HepG2 (cell line): ENCODE measurements around the gene SBNO2. TPM values are rescaled to one million over a fixed set of nuclear protein-coding genes. Genes with fewer than 3 reads are reported as not detected.

Source experiments
- BORCS8-MEF2B ChIP-seq: sonication (generic); formaldehyde crosslinking; IDR thresholded peaks from 2 replicates; pipeline ENCODE4 v1.8.0; 2022; ENCODE audit warnings: mild to moderate bottlenecking, missing genetic modification reagents
- CBX1 ChIP-seq: IDR thresholded peaks from one replicate; pipeline ENCODE4 v1.6.1; 2016; ENCODE audit warnings: antibody characterized with exemption, low read depth
- CENPT ChIP-seq: sonication (generic); formaldehyde crosslinking; IDR thresholded peaks from 2 replicates; pipeline ENCODE4 v1.8.0; 2022; ENCODE audit warnings: low read depth, mild to moderate bottlenecking, moderate library complexity, missing genetic modification reagents
- CENPX ChIP-seq: sonication (generic); formaldehyde crosslinking; IDR thresholded peaks from 2 replicates; pipeline ENCODE4 v1.9.0; 2021; ENCODE audit warnings: mild to moderate bottlenecking, missing genetic modification reagents, moderate library complexity
- DR1 ChIP-seq: sonication (generic); formaldehyde crosslinking; IDR thresholded peaks from 2 replicates; pipeline ENCODE4 v1.8.0; 2021; ENCODE audit warnings: mild to moderate bottlenecking, missing genetic modification reagents, inconsistent platforms
- ELF1 ChIP-seq: sonication (generic); formaldehyde crosslinking; IDR thresholded peaks from 2 replicates; pipeline ENCODE4 v1.4.0; 2020; ENCODE audit warnings: missing genetic modification reagents
- ERF ChIP-seq: IDR thresholded peaks from 2 replicates; pipeline ENCODE4 v1.6.1; 2018; ENCODE audit warnings: missing biosample characterization, missing genetic modification reagents
- ETV5 ChIP-seq: IDR thresholded peaks from 2 replicates; pipeline ENCODE4 v1.6.1; 2018; ENCODE audit warnings: missing biosample characterization, missing genetic modification reagents, inconsistent platforms, borderline replicate concordance
- FOXK1 ChIP-seq: sonication (generic); formaldehyde crosslinking; IDR thresholded peaks from 2 replicates; pipeline ENCODE4 v1.4.0; 2020; ENCODE audit warnings: low read depth, missing genetic modification reagents, borderline replicate concordance
- HDAC2 ChIP-seq: sonication (generic); formaldehyde crosslinking; IDR thresholded peaks from 2 replicates; pipeline ENCODE4 v1.4.0; 2020; ENCODE audit warnings: missing genetic modification reagents
- KDM6A ChIP-seq: IDR thresholded peaks from 2 replicates; pipeline ENCODE4 v1.6.1; 2016; ENCODE audit warnings: low read depth
- KLF16 ChIP-seq, 2 experiments: sonication (generic) in 1 of 2; formaldehyde crosslinking in 1 of 2; IDR thresholded peaks; 2 replicates each; pipeline versions ENCODE4 v1.6.1 to v1.8.0; 2016 to 2023; ENCODE audit warnings: missing genetic modification reagents in 2 of 2, missing compliant biosample characterization in 1 of 2
- MAF1 ChIP-seq: sonication (generic); formaldehyde crosslinking; IDR thresholded peaks from 2 replicates; pipeline ENCODE4 v1.5.0; 2020; ENCODE audit warnings: missing genetic modification reagents, borderline replicate concordance
- PAWR ChIP-seq: sonication (generic); formaldehyde crosslinking; IDR thresholded peaks from 2 replicates; pipeline ENCODE4 v1.4.0; 2020; ENCODE audit warnings: missing genetic modification reagents, mild to moderate bottlenecking, borderline replicate concordance
- PRMT3 ChIP-seq: sonication (generic); formaldehyde crosslinking; IDR thresholded peaks from 2 replicates; pipeline ENCODE4 v1.8.1; 2022; ENCODE audit warnings: low read depth, mild to moderate bottlenecking, moderate library complexity, missing genetic modification reagents, borderline replicate concordance
- RBM22 ChIP-seq: fragments of 200-400 bp; formaldehyde crosslinking; optimal IDR thresholded peaks from 2 replicates; pipeline ENCODE3; 2017; ENCODE audit warnings: mild to moderate bottlenecking, low read length, moderate library complexity
- REXO4 ChIP-seq: sonication (generic); formaldehyde crosslinking; IDR thresholded peaks from 2 replicates; pipeline ENCODE4 v1.8.0; 2022; ENCODE audit warnings: missing genetic modification reagents, mild to moderate bottlenecking, borderline replicate concordance
- SMARCE1 ChIP-seq: fragments of 450-650 bp; IDR thresholded peaks from 2 replicates; pipeline ENCODE4 v1.6.1; 2017; ENCODE audit warnings: borderline replicate concordance
- SOX6 ChIP-seq, 2 experiments: fragments of 450-650 bp in 1 of 2; sonication (generic) in 1 of 2; formaldehyde crosslinking in 1 of 2; IDR thresholded peaks; 2 replicates each; pipeline versions ENCODE4 v1.4.0 to v1.6.1; 2017 to 2020; ENCODE audit warnings: antibody characterized with exemption in 1 of 2, mild to moderate bottlenecking in 1 of 2, missing genetic modification reagents in 1 of 2
- ZNF136 ChIP-seq: sonication (generic); formaldehyde crosslinking; IDR thresholded peaks from 2 replicates; pipeline ENCODE4 v1.8.1; 2022; ENCODE audit warnings: low read depth, mild to moderate bottlenecking, moderate library complexity, missing genetic modification reagents
- ZNF225 ChIP-seq: sonication (generic); formaldehyde crosslinking; IDR thresholded peaks from 2 replicates; pipeline ENCODE4 v1.4.0; 2020; ENCODE audit warnings: mild to moderate bottlenecking, missing genetic modification reagents
- ZNF263 ChIP-seq: sonication (generic); formaldehyde crosslinking; IDR thresholded peaks from 2 replicates; pipeline ENCODE4 v1.4.0; 2020; ENCODE audit warnings: missing genetic modification reagents
- ZNF552 ChIP-seq: sonication (generic); formaldehyde crosslinking; IDR thresholded peaks from 2 replicates; pipeline ENCODE4 v1.9.0; 2022; ENCODE audit warnings: missing genetic modification reagents, mild to moderate bottlenecking, borderline replicate concordance
- ZNF569 ChIP-seq: sonication (generic); formaldehyde crosslinking; IDR thresholded peaks from 2 replicates; pipeline ENCODE4 v1.5.0; 2020; ENCODE audit warnings: mild to moderate bottlenecking, missing genetic modification reagents, moderate library complexity, borderline replicate concordance
- ZNF570 ChIP-seq: sonication (generic); formaldehyde crosslinking; IDR thresholded peaks from 2 replicates; pipeline ENCODE4 v1.4.0; 2020; ENCODE audit warnings: mild to moderate bottlenecking, missing genetic modification reagents, borderline replicate concordance
- ZNF720 ChIP-seq: sonication (generic); formaldehyde crosslinking; IDR thresholded peaks from 2 replicates; pipeline ENCODE4 v1.4.0; 2020; ENCODE audit warnings: missing genetic modification reagents
- ZNF749 ChIP-seq: sonication (generic); formaldehyde crosslinking; IDR thresholded peaks from 2 replicates; pipeline ENCODE4 v1.8.0; 2022; ENCODE audit warnings: mild to moderate bottlenecking, missing genetic modification reagents, moderate library complexity, borderline replicate concordance
- polyA plus RNA-seq, 8 experiments: library from polyadenylated mRNA; depleted of rRNA in 3 of 8; stranded (reverse) in 7 of 8; unstranded in 1 of 8; fragments of >200 nt; fragmentation: Illumina TruSeq in 4 of 8; extraction: Trizol in 4 of 8; gene quantifications; 2 replicates each; pipeline versions ENCODE4 v1.2.1 to v1.2.3, GENCODE V29; 2011 to 2016; ENCODE audit warnings: low read depth in 4 of 8, missing spikeins in 1 of 8, mixed read lengths in 1 of 8; ENCODE audit not compliant: insufficient read depth in 1 of 8
- total RNA-seq, 5 experiments: library from RNA; depleted of rRNA; stranded (reverse); fragments of >200 nt; fragmentation: Illumina TruSeq; extraction: Trizol; gene quantifications; 2 replicates each; pipeline ENCODE4 v1.2.3, GENCODE V29; 2016; ENCODE audit warnings: low read depth in 1 of 5
- TF ChIP-seq, protein P1 (sequence below): sonication (generic); formaldehyde crosslinking; IDR thresholded peaks from 2 replicates; pipeline ENCODE4 v1.4.0; 2020; ENCODE audit warnings: missing genetic modification reagents, borderline replicate concordance
- TF ChIP-seq, protein P2 (sequence below): fragments of 450-650 bp; IDR thresholded peaks from 2 replicates; pipeline ENCODE4 v1.6.1; 2016

The SBNO2 gene
- total and polyA plus RNA-seq, 2 of the 13 experiments (the other 11 are each of a cell fraction or from before 2014, with no cell fraction given) = 8.6 to 10.4 TPM

DNA sequence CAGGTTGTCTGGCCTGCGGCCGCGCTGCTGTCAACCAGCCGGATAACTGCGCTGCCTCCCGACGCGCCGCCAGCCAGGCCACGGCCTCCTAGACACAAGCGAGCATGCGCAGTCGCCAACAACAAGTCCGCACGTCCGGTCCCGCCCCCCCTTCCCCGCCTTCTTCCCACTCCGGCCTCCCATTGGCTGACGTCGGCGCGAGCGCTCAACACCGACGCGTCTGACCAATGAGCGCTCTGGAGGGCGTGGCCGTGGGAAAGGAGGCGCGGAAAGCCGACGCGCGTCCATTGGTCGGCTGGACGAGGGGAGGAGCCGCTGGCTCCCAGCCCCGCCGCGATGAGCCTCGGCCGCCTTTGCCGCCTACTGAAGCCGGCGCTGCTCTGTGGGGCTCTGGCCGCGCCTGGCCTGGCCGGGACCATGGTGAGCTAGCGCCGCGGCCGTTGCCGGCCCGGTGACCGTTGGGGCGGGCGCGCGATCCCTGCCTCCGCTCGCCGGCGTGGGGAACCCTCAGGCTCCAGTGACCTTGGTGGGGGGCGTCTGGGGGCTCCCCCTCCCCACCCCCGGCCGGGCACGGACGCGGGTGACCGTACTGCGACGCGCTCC lies 70.3 kb downstream of the SBNO2 start, which contains the start of gene GPX4 (continued):
- TF ChIP-seq, protein P1, sequence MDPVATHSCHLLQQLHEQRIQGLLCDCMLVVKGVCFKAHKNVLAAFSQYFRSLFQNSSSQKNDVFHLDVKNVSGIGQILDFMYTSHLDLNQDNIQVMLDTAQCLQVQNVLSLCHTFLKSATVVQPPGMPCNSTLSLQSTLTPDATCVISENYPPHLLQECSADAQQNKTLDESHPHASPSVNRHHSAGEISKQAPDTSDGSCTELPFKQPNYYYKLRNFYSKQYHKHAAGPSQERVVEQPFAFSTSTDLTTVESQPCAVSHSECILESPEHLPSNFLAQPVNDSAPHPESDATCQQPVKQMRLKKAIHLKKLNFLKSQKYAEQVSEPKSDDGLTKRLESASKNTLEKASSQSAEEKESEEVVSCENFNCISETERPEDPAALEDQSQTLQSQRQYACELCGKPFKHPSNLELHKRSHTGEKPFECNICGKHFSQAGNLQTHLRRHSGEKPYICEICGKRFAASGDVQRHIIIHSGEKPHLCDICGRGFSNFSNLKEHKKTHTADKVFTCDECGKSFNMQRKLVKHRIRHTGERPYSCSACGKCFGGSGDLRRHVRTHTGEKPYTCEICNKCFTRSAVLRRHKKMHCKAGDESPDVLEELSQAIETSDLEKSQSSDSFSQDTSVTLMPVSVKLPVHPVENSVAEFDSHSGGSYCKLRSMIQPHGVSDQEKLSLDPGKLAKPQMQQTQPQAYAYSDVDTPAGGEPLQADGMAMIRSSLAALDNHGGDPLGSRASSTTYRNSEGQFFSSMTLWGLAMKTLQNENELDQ (CRISPR knock-in tag) = no peak
- no peak for TF ChIP-seq CENPT (CRISPR knock-in tag)
- peak in 1 of 2 experiments; percentile 72; a peak in 2 of 4 replicates for TF ChIP-seq KLF16 (CRISPR knock-in tag; IDR thresholded peaks at IDR 0.05)
- TF ChIP-seq CBX1 = no peak
- peak; percentile 19; the same call in 1 of the 2 replicates for TF ChIP-seq ETV5 (CRISPR knock-in tag)
- no peak for TF ChIP-seq REXO4 (CRISPR knock-in tag)
- no peak for TF ChIP-seq ZNF263
- no peak for TF ChIP-seq CENPX
- TF ChIP-seq ZNF569 (CRISPR knock-in tag) = no peak
- peak; percentile 70; the same call in 1 of the 2 replicates for TF ChIP-seq DR1 (CRISPR knock-in tag)
- TF ChIP-seq ZNF720 = no peak
- no peak for TF ChIP-seq SMARCE1
- TF ChIP-seq ZNF225 (CRISPR knock-in tag) = no peak
- peak; percentile 50; the same call in 1 of the 2 replicates for TF ChIP-seq ELF1 (CRISPR knock-in tag)
- 0 out of 2 replicates have a peak, but pooled peaks have one; percentile 14 for TF ChIP-seq HDAC2
- TF ChIP-seq ZNF749 (CRISPR knock-in tag) = no peak; the same call in 1 of the 2 replicates
- no peak for TF ChIP-seq MAF1 (CRISPR knock-in tag)
- no peak for TF ChIP-seq ZNF570 (CRISPR knock-in tag)
- TF ChIP-seq PRMT3 = no peak
- TF ChIP-seq PAWR (CRISPR knock-in tag) = no peak
- no peak for TF ChIP-seq KDM6A
- no peak for TF ChIP-seq RBM22
- TF ChIP-seq SOX6 (IDR thresholded peaks at IDR 0.05) = no peak
- TF ChIP-seq SOX6 (CRISPR knock-in tag; IDR thresholded peaks at IDR 0.05) = no peak
- TF ChIP-seq FOXK1 (CRISPR knock-in tag) = 0 out of 2 replicates have a peak, but pooled peaks have one; percentile 40
- 0 out of 2 replicates have a peak, but pooled peaks have one; percentile 55 for TF ChIP-seq BORCS8-MEF2B
- TF ChIP-seq, protein P2, sequence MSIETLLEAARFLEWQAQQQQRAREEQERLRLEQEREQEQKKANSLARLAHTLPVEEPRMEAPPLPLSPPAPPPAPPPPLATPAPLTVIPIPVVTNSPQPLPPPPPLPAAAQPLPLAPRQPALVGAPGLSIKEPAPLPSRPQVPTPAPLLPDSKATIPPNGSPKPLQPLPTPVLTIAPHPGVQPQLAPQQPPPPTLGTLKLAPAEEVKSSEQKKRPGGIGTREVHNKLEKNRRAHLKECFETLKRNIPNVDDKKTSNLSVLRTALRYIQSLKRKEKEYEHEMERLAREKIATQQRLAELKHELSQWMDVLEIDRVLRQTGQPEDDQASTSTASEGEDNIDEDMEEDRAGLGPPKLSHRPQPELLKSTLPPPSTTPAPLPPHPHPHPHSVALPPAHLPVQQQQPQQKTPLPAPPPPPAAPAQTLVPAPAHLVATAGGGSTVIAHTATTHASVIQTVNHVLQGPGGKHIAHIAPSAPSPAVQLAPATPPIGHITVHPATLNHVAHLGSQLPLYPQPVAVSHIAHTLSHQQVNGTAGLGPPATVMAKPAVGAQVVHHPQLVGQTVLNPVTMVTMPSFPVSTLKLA = peak; percentile 57
- no peak for TF ChIP-seq ZNF552
- no peak for TF ChIP-seq ZNF136 (CRISPR knock-in tag)
- peak; percentile 28 for TF ChIP-seq ERF (CRISPR knock-in tag)
